Activated CD4-positive, alpha-beta T cell treated with anti-CD3 and anti-CD28 coated beads for 48 hours (primary cell): ENCODE data around the gene SCT.

ENCODE experiments used
- DNase-seq: peaks from one replicate; pipeline ENCODE4 v3.0.0-alpha.2; 2020

Gene SCT

DNA sequence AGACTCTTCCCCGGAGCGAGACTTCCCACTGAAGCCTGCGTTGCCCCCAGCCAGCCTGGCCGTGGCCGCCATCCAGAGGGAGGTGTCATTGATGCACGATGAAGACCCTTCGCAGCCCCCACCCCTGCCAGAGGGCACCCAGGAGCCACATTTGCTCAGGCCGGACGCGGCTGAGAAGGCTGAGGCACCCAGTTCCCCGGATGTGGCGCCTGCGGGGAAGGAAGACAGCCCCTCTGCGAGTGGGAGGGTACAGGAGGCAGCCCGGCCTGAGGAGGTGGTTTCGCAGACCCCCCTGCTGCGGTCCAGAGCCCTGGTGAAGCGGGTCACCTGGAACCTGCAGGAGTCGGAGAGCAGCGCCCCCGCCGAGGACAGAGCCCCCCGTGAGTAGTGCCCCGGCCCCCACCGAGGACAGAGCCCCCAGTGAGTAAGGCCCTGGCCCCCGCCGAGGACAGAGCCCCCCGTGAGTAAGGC, 17.6 kb downstream of the SCT start:
- peak; percentile 3 for DNase-seq

DNA sequence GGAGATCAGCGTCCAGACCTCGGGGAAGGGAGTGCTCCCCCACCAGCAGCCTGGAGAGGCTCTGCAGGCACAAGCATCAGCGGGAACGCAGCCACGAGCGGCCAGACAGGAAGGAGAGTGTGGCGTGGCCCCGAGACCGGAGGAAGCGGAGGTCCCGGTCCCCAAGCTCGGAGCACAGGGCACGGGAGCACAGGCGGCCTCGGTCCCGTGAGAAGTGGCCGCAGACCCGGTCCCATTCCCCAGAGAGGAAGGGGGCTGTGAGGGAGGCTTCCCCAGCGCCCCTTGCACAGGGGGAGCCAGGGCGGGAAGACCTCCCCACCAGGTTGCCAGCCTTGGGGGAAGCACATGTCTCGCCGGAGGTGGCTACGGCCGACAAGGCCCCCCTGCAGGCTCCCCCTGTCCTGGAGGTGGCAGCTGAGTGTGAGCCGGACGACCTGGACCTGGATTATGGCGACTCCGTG, 18.2 kb downstream of the SCT start:
- DNase-seq, result no peak

DNA sequence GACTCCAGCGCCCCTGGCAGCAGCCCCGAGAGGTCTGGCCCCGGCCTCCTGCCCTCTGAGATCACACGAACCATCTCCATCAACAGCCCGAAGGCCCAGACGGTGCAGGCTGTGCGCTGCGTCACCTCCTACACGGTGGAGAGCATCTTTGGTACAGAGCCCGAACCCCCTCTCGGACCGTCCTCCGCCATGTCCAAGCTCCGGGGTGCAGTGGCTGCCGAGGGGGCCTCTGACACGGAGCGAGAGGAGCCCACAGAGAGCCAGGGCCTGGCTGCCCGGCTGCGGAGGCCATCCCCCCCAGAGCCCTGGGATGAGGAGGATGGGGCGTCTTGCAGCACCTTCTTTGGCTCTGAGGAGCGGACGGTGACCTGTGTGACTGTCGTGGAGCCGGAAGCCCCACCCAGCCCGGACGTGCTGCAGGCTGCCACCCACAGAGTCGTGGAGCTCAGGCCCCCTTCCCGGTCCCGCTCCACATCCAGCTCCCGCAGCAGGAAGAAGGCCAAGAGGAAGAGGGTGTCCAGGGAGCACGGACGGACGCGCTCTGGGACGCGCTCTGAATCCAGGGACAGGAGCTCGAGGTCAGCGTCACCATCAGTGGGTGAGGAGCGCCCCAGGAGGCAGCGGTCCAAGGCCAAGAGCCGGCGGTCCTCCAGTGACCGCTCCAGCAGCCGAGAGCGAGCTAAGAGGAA, 18.9 kb downstream of the SCT start:
- DNase-seq, result no peak

DNA sequence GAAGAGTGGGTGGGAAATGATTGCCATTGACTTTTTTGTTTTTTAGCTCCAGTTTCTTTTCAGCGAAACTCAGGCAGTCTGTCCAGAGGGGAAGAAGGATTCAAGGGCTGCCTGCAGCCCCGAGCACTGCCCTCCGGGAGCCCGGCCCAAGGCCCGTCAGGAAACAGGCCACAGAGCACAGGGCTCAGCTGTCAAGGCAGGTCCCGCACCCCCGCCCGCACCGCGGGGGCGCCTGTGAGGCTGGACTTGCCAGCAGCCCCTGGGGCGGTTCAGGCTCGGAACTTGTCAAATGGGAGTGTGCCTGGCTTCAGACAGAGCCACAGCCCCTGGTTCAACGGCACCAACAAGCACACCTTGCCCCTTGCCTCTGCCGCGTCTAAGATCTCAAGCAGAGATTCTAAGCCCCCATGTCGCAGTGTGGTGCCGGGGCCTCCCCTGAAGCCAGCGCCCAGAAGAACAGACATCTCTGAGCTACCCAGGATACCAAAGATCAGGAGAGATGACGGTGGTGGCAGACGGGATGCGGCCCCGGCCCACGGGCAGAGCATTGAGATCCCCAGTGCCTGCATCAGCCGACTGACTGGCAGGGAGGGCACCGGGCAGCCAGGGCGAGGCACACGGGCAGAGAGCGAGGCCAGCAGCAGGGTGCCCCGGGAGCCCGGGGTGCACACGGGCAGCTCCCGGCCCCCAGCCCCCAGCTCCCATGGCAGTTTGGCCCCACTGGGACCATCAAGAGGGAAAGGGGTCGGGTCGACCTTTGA, 19.8 kb downstream of the SCT start:
- DNase-seq, result no peak

DNA sequence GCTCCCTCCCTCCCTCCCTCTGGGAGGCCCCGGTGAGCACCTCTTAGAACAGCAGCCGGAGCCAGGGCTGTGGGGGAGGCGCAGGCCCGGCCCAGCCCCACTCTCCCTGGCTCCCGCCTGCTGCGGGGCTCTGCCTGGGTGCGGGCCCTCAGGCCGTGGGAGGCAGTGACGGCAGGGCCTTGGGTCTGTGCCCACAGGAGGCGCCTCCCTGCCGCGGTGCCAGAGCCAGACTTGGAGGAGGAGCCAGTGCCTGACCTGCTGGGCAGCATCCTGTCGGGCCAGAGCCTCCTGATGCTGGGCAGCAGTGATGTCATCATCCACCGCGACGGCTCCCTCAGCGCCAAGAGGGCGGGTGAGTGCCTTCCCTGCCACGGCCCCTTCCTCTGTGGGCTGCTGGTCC, 20.7 kb downstream of the SCT start:
- DNase-seq, result no peak

DNA sequence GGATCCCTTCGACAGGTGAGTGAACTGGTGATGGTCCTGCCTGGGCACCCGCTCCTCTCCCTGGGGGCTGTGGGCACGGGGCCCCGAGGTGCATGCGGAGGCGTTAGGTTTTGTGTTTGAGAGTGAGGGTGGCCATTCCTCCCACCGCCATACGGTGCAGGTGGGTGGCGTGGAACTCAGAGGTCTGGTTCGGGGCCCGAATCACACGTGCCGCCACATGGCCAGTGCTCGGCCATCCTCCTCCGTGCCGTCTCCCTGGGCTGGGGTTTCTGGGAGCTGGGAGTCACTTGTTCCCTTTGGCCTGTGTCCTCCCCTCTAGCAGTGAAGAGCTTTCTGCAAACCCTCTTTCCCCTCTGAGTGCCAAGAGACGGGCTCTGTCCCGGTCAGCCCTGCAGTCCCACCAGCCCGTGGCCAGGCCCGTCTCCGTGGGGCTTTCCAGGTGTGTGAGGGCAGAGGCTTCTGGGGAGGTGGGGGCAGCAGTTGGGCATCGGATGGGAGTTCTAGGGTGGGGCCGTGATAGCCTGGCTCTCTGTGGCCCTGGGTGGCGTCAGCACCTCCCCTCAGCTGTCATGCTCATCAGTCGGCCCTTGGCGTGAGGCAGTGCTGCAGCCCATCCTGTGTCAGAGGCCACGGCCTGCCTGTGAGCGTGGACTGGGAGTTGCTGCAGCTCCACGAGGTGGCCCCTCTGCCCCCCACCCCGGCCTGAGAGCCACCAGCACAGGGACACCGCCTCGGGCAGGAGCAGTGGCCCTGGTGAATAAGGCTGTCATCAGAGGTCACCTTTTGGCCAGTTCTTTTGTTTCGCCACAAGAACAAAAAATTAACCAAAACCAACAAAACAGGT, 21.5 kb downstream of the SCT start:
- no peak for DNase-seq

DNA sequence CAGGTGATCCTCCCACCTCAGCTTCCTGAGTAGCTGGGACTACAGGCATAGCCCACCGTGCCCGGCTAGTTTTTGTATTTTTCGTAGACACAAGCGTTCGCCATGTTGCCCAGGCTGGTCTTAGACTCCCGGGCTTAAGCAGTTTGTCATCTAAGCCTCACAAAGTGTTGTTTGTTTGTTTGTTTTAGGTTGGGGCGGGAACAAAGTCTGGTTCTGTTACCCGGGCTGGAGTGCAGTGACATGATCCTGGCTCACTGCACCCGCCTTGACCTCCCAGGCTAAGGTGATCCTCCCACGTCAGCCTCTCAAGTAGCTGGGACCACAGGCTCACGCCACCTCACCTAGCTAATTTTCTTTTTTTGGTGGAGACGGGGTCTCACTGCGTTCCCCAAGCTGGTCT, 23.8 kb downstream of the SCT start:
- no peak for DNase-seq

DNA sequence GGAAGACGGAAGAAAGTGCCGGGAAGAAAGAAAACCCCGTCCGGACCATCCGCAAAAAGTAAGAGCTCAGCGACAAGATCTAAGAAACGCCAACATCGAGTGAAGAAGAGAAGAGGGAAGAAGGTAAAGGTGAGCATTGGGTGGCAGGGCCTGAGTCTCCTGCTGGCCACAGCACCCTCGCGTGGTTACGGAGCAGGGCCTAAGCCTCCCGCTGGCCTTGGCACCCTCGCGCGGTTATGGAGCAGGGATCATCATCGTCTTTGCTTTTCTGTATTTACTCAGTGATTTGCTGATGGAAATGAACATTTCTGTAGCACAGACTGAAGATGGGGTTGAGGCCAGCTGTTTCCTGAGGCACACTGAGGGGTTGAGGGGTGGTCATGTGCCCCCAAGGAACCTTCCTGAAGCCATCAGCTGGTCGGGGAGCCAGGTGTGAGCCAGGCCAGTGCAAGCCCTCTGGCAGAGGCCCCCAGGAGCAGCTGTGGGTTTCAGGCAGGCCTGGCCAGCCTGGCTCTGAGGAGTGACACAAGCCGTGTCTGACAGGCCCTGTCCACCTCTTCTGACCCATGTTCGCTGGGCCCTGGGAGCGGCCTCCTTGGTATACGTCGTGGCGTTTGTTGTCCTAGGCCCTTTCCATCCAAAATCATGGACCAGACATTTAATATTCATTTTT, 25.3 kb downstream of the SCT start:
- no peak for DNase-seq

DNA sequence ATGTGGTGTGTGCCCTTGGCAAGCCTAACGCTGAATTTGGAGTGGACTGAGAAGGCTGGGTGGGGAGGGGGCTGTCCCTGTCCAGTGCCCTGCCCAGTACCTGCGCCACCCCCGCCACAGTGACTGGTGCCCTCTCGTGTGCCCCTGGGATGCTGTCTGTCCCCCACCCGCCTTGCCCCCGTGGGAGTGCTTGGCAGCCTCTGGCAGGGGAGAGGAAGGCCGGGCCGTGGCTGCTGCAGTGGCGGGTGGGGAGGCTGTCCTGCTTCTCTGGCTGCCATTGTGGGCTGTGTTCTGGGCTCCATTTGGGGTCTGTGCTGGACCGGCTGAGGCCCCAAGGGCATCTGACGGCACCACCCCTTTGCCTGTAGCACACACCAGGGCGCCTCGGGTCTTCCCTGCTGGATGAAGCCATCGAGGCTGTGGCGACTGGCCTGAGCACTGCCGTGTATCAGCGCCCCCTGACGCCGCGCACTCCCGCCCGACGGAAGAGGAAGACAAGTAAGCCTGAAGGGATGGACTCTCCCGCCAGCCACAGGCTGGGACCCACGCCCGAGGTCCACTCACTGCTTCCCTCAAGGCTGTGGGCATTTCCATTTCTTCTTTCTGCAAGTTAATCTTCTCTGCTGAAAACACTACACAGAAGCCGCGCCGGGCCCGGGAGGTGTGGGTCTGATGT, 28.8 kb downstream of the SCT start:
- DNase-seq, result no peak

DNA sequence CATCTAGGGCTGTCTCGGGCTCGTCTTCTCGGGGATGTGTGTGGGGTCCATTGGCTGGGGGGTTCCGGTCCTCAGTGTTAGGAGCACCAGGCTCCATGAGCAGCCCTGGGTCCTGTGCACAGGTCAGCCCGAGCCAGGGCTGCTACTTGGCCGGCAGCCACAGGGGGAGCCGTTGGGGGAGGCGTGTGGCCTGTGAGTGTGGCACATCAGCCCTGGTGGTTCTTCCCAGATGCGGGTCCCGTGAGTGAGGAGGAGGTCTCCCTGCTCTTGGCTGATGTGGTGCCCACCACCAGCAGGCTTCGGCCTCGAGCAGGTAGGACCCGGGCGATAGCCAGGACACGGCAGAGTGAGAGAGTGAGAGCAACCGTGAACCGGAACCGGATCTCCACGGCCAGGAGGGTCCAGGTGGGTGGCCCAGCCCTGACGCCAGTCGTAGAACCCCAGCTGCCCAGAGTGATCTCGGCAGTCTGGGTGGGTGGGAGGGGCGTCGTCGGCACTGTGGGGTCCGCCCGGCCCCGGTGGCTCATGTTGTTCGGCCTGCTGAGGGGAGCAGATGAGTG, 29.7 kb downstream of the SCT start:
- no peak for DNase-seq

DNA sequence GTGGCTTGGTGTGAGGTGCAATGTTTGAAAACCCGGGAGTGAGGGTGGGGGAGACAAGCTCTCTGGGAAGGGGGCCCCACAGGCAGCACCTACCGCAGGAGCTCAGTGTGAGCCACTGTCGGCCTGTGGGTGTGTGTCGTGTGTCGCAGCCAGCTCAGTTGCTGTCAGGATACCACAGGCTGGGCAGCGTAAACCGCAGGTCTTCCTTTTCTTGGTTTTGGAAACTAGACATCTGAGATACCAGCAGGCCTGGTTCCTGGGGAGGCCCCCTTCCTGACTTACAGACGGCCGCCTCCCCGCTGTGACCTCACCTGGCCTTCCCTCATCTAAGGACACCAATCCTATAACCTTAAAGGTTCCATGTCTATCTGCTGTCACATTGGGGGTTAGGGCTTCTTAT, 30.6 kb downstream of the SCT start:
- DNase-seq, result no peak

DNA sequence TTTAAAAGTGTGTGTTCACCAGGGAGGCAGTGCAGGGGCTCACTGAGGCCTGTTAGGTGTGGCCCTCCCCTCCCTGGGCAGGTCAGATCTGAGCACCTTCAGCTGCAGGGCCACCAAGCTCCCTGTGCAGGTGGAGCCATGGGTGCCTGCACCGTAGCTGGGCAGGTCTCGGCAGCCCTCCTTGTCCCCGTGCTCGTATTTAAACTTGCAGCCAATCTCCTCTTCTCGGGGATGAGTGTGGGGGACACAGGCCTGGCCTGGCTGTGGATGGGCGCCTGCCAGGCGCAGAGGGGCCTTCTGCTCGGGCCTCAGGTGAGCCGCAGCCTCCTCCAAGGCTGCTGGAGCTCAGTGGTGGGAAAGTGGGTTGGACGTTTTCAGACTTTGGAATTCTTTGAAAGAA, 31.6 kb downstream of the SCT start:
- DNase-seq, result no peak

DNA sequence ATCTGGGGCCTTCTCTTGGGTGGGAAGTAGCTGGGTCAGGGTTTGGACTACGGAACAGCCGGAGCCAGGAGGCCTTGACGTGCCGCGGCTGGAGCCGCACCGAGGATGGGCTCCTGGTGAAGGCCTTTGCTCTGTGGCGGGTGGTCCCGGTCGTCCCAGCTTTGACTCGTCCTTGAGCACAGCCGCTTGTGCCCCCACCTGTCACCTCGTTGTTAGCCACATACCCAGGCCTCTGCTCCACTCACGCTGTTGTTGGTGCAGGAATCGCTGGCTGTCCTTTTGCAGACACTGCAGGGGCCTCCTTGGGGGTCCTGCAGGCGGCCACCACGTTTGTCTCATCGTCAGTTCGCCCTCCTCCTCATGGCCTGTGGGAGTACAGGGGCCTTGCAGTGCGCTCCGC, 33.6 kb downstream of the SCT start:
- no peak for DNase-seq

DNA sequence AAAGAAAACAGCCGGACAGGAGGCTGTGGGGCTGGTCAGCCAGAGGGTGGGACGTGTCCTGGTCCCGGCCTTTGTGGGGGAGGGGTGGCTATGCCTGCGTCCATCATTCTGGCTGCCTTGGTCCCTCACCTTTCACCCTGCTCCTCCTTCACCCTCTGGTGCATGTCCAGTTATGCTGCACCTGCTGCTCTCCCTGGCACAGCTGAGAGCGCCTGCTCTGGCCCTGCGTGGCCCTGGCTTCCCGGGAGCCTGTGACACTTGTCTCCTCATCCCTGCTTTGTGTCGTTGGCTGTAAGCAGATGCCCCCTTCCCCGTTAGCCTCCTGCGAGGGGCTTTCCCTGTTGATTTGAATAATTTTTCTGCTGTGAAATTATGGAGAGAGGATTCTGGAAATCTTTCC, 34.1 kb downstream of the SCT start:
- no peak for DNase-seq

DNA sequence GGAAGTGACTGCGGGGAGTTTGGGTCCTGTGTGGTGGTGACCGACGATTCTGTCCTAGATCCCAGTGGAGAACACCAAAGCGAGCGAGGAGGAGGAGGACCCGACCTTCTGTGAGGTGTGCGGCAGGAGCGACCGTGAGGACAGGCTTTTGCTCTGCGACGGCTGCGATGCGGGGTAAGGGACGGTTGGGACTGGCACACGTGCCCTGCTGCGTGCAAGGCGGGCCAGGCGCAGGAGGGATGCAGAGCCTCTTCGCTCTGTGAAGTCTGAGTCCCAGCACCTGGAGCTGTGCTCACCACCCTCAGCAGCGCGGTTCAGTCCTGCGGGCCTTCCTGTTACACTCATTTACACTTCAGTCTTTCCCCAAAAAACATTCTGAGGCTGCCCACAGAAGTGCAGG, 34.5 kb downstream of the SCT start:
- no peak for DNase-seq

DNA sequence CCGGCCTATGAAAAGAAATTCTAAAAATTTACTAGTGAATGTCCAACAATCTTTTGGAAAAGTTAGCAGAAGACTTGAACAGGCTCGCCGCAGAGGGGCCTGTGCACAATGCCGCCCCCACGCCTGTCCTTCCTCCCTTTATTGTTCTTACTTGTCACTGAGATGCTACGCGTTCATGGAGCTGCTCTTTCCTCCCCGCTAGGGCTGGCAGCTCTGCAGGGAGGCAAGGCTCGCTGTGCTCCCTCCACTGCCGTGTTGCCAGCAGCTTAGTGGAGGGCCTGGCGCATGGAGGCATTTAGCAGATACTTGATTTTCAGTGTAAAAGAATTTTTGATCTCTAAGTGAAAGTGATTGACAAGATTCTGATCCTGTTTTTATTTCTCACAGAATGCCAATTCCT, 36.0 kb downstream of the SCT start:
- no peak for DNase-seq

DNA sequence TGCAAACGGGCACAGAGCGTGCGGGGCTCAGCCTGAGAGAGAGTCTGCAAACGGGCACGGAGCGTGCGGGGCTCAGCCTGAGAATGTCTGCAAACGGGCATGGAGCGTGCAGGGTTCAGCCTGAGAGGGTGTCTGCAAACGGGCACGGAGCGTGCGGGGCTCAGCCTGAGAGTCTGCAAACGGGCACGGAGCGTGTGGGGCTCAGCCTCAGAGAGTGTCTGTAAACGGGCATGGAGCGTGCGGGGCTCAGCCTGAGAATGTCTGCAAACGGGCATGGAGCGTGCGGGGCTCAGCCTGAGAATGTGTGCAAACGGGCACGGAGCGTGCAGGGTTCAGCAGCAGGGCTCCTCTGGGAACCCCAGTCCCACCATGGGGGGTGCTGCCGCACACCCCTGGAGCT, 37.2 kb downstream of the SCT start:
- no peak for DNase-seq

DNA sequence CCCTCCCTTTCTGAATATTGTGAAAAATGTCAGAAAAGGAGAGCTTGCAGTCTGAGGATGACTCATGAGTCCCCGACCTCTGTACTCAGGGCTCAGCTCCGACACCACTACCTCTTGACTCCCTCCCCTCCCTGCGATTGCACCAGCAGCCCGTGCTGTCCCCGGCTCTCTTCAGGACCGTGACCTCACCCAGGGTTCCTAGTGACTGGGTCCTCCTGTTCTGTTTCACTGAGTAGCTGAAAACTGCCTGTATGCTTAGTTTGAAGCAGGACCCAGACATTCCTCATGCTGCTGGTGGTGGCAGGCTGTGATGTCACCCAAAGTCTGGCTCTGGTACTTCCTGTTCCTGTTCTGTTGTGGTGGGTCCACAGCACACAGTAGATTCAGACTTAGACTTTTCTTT, 39.0 kb downstream of the SCT start:
- peak; percentile 83 for DNase-seq

DNA sequence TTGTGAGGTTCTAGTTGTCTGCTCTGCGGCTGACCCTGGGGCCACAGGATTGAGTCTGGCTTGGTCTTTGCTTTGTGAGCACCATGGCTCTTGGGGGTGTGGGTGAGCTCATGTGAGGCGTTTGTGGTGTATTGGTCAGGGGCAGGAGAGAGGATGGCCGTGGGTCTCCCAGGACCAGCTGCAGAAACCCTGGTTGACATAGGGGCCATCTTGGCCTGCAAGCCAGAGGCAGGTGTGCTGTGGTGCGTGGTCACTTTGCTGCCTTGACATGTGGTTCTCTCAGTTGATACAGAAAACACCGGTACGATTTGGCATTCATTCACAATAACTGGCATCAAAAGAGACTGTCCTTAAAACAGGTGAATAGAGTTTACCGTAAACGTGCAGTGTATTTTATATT, 39.4 kb downstream of the SCT start:
- no peak for DNase-seq

DNA sequence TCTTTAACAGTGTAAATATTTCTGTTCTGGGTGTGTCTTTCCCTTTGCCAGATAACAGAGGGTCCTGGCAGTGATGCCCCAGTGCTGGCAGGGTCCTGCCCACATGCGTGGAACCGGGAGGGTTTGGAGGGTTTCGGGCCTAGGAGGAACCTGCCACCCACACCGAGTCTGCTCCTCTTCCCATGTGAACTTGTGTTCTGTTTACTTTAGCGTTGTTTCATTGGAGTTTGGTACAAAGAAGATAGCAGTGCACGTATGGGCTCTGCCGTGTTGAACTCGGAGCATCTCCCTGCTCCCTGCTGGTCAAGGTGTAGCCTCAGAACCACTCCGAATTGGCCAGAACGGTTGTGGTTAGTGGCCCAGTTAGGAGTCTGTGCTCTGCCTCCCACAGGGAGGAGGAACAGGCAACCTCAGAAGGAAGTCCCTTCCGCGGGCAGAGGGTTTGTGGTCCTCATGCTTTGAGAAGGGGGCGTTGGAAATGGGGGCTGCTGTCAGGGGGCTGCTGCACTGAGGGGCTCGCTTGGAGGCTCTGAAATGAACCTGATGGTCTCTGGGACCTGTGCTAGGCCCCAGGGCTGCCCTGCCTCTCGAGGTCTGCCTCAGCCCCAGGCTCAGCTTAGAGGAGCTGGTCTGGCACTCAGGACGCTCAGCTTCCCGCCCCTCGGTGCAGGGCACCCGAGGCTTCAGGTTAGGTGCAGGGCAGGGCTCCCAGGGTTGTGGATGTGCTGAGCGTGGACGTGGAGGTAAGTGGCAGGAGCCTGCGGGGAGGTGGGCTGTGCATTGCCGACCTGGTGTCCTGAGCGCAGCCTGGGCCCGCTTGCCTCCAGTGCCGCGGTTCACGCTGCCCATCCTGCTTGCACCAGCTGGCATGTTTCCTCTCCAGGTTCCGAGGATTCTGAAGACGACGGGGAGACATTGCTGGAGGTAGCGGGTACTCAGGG, 40.3 kb downstream of the SCT start:
- DNase-seq, result no peak

DNA sequence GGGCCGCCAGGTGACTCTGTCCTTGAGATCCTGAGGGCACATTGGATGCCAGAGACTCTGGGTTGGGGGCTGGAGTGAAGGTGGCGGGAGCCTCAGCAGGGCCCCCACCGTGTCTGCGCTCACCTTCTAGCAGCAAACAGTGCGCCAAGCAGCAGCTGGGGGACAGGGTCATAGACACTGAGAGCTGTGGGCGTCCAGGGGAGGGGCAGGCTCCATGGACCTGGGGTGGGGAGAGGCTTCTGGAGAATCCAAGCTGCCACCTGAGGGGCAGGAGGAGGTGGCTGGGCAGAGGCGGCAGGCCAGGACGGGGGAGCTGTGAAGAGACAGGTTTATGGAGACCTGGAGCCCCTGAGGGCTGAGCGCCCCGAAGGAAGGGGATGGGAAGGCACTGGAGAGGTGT, 42.7 kb downstream of the SCT start:
- DNase-seq, result no peak
